Fibroblast of villous mesenchyme (primary cell): ENCODE data around the gene GGTLC1. TPM values are rescaled to one million over a fixed set of nuclear protein-coding genes. Genes with fewer than 3 reads are reported as not detected.
"Not testable (repeated sequence)": the region's sequence is repeated elsewhere in the genome, so short reads cannot be mapped to it uniquely, and the experiment has no call there.

Experiments used
- DNase-seq: peaks from one replicate; pipeline ENCODE4 v3.0.0-alpha.2; 2010; ENCODE audit warnings: low read depth
- H3K4me3 ChIP-seq: 2 replicates; pipeline ENCODE4 v1.5.1; 2011; ENCODE audit warnings: low read depth, mild to moderate bottlenecking, low read length
- total RNA-seq: library from RNA; depleted of rRNA; stranded (reverse); fragments of >200 nt; gene quantifications from 2 replicates; pipeline ENCODE4 v1.2.3, GENCODE V29; 2012
- TF ChIP-seq, protein P1 (sequence below): IDR thresholded peaks from 2 replicates; pipeline ENCODE4 v1.5.1; 2012; ENCODE audit warnings: low read depth, mild to moderate bottlenecking, low read length; ENCODE audit not compliant: insufficient read depth

Gene GGTLC1
- total RNA-seq, 1 donor = not detected

DNA sequence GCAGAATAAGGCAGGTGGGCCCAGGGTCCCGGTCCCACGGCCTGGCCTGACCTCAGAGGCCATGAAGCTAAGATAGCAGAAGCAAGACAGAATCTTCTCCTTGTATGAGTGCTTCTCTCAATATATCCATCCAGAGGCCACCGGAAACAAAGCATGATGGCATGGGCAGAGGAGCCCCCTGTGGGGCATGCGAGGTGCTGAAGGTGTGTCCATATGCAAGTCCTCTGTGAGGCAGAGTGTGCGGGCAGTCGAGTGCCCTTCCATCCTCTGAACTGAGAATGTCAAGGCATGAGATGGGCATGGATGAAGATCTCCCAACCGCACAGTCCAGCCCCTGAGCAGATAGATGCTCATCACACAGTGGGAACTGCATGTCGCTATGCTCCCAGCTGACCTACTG is 9.8 kb upstream of the GGTLC1 start:
- DNase-seq = no peak
- H3K4me3 ChIP-seq = no peak overlapping the region
- TF ChIP-seq, protein P1, sequence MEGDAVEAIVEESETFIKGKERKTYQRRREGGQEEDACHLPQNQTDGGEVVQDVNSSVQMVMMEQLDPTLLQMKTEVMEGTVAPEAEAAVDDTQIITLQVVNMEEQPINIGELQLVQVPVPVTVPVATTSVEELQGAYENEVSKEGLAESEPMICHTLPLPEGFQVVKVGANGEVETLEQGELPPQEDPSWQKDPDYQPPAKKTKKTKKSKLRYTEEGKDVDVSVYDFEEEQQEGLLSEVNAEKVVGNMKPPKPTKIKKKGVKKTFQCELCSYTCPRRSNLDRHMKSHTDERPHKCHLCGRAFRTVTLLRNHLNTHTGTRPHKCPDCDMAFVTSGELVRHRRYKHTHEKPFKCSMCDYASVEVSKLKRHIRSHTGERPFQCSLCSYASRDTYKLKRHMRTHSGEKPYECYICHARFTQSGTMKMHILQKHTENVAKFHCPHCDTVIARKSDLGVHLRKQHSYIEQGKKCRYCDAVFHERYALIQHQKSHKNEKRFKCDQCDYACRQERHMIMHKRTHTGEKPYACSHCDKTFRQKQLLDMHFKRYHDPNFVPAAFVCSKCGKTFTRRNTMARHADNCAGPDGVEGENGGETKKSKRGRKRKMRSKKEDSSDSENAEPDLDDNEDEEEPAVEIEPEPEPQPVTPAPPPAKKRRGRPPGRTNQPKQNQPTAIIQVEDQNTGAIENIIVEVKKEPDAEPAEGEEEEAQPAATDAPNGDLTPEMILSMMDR = no peak

DNA sequence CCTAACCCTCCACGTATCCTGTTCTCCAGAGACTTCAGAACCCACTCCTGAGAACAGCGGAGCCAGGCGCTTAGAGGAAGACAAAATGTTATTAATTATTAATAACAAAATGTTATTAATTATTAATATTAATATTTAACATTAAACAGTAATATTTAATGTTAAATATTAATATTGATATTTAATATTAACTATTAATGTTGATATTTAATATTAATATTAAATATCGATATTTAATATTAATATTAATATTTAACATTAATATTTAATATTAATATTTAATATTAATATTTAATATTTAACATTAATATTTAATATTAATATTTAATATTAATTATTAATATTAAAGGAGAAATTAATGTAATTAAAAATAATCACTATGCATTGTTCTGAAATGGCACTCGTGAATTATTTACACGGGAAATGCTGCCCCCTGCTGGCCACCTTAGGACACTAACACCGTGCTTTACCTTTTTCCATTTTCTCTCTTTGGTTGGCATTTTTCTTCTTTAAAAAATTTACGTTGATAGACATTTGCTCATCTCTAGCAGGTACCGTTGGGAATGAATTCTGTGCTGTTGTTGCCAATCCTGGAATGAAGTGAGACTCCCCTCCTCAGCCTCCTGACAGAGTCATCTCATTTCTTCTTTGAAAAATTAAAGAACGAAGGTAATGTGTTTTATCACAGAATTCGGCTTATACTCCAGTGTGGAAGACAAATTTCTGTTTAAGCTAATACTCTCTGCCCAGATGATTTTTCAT is 7.5 kb upstream of the GGTLC1 start:
- DNase-seq = peak; percentile 36
- TF ChIP-seq, protein P1 = peak; percentile 59
- H3K4me3 ChIP-seq = no peak overlapping the region

- H3K4me3 ChIP-seq, DNase-seq: not testable (repeated sequence)
Observed at GRCh38 chr20:23995291-23995690, 6.7 kb upstream of the GGTLC1 start.

DNA sequence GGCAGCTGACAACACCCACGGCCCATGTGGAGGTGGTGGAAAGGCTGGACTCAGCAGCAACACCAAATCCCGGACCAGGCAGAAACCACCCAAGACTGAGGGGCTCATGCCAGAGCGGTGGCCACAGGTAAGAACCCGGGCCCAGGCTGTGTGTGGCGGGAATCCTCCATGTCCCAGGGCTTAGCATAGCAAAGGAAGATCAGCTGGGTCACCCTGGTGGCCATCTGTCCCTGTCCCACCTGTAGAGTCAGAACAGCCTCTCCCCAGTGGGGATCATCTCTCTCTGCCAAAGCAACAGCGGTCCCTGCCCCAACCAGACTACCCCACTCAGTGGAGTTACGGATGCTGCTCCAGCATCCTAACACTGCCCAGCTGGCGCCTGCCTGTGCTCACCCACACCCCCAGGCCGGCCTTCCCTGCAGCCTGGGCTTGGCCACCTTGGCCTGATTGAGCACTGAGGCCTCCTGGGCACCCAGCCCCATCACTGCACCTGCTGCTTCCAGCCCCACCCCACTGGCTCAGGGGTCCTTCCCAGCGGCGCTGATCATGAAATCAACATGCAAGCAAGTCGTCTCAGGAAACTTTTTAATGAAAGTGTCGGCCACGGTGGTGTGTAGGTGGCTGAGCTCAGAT is 5.5 kb upstream of the GGTLC1 start:
- DNase-seq, H3K4me3 ChIP-seq: not testable (repeated sequence)

- not testable (repeated sequence) for DNase-seq, H3K4me3 ChIP-seq
Observed at GRCh38 chr20:23993440-23993839, 4.9 kb upstream of the GGTLC1 start.

DNA sequence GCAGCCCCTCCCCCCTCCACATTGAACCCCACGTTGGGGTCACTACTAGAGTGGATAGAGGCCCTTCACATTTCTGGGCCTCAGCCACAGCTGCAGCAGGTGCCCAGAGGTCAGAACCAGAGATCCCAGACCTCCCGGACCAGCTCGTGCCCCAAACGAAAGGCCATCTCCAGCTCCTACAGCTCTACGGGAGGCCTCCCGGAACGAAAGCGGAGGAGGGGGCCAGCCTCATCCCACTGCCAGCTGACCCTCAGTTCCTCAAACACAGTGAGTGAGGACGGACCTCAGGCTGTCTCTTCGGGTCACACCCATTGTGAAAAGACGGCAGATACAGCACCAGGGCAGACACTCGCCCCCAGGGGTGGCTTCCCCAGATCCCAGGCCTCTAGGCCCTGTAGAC is 1.7 kb upstream of the GGTLC1 start:
- H3K4me3 ChIP-seq, DNase-seq: not testable (repeated sequence)

DNA sequence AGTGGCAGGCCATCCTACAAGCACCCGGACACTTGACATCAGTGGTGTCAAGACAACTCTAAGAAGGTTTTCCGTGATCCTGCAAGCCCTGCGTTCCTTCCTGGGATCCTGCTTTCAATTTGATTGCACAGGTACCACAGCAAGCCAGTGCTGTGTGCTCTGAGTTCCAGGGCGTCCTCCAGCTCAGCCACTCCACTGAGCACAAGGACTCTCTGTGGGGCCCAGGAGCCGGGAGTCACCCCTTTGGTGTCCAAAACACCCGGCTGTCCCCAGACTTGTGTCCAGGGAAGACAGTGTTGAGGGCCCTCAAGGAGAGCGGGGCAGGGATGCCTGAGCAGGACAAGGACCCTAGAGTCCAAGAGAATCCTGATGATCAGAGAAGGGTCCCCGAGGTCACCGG is 387 bp upstream of the GGTLC1 start:
- DNase-seq, H3K4me3 ChIP-seq: not testable (repeated sequence)

DNA sequence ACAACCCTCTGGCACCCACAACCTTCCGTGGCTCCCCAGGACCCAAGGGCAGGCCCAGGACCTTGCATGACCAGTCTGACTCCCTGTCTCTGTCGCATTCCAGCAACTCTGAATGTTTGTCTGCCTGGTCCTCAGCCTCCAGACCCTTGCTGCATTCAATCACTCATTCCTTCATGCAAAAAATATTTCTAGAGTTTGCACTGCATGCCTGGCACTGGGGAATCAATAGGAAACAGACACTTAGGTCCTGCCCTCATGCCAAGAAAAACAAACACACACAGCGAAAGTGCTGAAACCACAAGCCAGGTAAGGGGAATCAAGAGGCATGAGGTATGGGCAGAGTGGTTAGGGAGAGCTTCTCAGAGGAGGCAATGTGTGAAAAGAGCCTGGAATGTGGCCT is 1.9 kb downstream of the GGTLC1 start:
- not testable (repeated sequence) for DNase-seq, H3K4me3 ChIP-seq

- not testable (repeated sequence) for DNase-seq, H3K4me3 ChIP-seq
Observed at GRCh38 chr20:23986310-23986709, 2.3 kb downstream of the GGTLC1 start.

DNA sequence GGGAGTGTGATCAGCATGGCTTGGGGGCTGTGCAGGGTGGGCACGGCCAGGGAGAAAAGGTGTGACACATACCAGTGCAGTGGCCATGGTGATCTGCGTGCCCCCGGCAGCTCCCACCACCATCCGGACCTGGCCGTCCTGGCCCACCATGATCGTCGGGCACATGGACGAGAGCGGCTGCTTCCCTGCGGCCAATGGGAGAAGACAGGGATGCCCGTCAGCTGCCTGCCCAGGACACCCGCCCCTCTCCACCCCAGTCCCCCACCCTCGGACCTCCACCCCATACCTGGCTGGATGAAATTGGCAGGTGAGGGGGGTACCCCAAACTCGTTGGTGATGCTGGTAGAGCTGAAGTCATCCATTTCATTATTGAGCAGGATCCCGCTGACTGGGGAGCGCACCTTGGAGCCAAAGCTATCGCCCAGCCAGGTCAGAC is 2.8 kb downstream of the GGTLC1 start:
- DNase-seq, H3K4me3 ChIP-seq: not testable (repeated sequence)

GRCh38 chr20:23985066-23985789 is 3.4 kb downstream of the GGTLC1 start:
- DNase-seq, H3K4me3 ChIP-seq: not testable (repeated sequence)
